GM21576 (cell line): ENCODE measurements around the gene STK32C.

ENCODE experiments used
- ATAC-seq: cut with Tn5 transposase; IDR thresholded peaks from one replicate; pipeline ENCODE4 v1.9.1; 2021; ENCODE audit warnings: mild to moderate bottlenecking, moderate library complexity; ENCODE audit not compliant: unreplicated experiment

STK32C gene

DNA sequence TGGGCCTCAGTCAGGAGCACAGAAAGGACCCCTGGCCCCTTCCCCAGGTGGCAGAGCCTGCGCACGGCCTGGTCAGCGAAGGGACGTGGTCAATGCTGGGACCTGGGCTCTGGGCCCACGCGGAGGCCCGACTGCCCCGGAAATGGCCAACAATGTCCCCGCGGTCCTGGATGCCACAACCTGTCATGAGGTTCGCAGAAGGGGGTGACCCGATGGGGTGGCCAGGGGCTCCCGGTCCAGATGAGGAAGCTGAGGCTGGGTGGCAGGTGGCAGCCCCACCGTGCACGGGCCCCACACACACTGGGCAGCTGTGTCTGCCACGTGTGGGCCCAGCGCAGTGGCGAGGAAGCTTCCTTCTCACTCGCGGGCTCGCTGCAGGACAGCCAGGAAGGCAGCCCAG is 71.6 kb downstream of the STK32C start:
- no peak for ATAC-seq

DNA sequence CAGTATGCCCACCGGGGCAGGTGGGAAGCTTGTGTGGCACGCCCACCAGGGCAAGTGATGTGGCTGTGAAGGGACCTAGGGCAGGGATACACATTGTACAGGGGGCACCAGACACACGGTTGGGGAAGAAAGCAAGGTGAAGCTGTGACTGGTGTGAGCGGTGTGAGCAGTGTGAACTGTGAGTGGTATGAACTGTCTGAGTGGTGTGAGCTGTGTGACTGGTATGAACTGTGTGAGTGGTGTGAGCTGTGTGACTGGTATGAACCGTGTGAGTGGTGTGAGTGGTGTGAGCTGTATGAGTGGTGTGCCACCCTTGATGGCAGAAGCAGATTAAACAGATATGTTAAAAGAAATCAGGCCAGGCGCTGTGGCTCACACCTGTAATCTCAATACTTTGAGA is 72.9 kb downstream of the STK32C start:
- no peak for ATAC-seq

DNA sequence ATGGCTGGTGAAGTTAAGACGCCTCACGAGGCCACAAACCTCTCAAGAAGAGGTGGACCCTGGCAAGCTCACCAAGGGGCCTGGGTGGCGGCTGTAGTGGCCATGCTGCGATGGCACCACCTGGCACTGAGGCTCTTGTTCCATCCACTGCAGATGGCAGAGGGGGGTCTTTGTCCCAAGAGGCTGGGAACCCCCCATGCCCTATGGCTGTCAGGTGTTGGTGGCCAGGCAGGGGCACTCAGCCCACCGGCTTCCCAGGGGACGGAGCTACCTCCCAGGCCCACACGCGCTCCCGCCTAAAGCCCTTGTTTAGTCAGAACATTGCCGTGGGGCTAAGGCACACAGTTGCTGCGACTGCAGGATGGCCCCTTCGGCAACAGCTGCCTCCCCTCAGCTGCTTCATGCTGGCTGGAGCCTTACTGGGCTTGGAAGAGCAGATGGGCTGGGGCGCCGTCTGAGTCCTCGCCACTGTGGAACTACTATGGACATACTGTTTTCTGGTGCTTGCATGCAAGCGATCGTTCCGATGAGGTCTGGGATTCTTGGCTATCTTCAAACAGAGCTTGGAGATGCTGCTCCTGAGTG is 74.2 kb downstream of the STK32C start:
- no peak for ATAC-seq

DNA sequence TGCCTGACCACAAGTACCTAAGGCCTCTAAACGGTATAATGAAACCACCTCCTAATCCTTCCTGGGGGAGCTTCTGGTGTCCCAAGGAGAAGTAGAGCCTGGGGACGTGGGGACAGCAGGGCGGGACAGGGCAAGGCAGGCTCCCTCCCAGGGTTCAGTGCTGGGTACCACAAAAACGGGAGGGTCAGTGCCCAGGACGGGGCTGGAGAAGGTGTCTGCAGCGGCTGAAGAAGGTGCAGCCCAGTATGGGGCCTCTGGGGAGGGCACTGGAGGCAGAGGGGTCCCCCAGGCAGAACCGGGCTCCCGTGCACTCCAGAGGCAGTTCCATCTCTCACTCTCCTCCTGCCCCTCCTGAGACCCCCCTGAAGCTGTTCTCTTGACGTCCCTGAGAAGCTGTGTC is 74.8 kb downstream of the STK32C start:
- no peak for ATAC-seq

DNA sequence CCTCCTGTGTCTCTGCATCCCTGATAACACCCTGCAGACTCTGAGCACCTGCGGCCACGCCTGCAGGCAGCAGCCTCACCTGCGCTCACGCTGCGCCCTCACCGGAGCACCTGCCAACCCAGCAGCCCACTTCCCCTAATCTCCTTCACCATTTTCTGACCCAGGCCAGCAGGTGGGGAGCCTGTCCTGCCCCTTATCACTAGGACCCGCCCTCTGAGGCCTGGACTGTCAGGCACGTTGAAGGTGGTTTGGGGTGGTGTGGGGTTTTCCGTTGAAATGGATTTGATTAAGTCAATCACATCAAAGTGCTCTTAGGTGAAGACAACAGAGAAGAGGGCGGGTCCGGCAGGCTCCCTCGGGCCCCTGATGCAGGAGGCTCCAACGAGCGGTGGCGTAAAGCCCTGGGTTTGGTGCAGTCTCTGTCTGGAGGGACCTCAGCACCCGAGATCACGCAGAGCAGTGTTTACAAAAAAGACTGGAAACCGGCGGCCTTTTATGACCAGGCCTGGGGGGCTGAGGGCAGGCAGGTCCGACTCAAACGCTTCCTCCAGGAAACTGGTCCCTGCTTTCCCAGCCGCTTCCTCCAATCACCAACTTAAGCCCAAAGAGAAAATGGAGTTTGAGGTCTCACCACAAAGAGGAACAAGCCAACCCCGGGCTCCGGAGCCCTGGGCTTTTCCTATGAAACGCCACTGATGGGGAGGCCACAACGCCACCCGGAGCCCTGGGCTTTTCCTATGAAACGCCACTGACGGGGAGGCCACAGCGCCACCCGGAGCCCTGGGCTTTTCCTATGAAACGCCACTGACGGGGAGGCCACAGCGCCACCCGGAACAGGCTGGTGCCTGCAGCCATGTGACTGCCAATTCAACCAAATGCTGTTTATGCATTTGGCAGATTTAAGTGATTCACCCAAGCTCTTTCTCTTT is 75.5 kb downstream of the STK32C start:
- ATAC-seq: no peak

DNA sequence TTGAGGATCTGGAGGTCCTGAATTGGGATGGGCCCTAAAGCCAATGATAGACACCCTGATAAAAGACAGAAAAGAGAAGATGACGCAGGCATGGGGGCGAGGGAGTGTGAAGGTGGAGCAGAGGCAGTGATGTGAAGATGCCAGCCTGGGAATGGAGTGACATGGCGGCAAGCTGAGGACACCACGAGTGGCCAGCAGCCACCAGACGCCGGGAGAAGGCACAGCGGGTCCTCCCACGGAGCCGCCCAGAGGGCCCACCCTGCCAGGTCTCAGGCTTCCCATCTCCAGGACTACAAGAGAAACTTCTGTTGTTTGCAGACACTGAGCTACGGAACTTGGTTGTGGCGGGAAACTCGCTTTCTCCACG is 76.1 kb downstream of the STK32C start:
- no peak for ATAC-seq

DNA sequence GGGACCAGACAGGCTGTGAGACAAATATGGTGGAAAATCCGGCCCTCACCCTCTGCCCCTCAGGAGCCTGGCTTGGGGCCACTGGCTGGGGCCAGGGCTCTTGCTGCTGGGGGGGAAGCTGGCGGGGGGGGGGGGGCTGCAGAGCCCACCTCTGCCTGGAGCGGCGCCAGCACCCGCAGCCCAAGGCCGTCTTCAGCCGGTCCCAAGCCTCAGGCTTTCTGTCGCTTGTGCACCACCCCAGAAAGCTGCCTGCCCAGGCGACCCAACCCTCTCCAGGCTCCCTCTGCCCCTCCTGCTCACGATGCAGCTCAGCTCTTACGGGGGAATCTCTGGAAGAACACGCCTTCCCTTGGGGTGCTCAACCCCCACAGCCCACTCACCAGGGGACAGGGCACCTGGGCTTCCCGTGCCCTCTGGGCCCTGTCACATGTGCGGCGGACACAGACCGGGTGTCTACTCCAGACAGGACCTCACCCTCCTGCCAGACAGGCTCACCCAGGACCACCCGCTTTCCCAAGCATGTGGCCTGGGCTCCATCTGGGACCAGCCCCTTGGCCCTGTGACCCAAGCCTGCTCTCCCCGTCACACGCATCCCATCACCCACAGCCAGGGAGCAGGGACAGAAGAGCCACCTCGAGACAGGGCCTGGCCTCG is 77.1 kb downstream of the STK32C start:
- no peak for ATAC-seq

DNA sequence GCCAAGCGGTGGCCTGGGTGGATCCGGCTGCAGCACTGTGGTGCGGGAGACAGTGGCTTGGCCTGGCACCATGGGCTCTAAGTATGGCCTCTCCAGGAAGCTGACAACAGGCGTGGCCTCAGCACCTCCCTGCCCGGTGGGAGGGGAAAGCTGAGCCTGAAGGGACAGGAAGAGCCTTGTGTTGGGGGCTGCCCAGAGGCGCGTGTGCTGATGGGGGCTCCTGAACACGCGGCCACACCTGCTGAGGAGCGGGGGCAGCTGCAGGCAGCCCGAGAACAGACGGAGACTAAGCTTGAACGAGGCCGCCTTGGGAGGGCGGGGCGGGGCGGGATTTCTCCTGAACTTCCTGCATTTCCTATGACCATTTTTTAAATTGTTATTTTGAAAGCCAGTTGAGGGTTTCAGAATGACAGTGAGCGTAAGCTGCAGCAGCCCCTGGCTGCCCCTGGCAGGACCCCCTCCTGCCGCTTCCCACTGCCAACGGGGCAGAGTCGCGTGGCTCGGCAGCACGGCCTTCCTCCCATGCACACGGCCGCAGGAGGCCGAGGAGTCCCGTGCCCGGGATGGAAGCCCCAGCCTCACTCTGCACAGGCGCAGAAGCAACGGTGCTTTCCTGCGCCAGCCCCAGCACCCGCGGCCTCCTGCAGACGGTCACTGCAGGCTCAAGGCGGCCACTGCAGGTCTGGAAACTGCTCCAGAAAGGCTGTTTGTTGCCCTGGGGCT is 77.8 kb downstream of the STK32C start:
- ATAC-seq: no peak

DNA sequence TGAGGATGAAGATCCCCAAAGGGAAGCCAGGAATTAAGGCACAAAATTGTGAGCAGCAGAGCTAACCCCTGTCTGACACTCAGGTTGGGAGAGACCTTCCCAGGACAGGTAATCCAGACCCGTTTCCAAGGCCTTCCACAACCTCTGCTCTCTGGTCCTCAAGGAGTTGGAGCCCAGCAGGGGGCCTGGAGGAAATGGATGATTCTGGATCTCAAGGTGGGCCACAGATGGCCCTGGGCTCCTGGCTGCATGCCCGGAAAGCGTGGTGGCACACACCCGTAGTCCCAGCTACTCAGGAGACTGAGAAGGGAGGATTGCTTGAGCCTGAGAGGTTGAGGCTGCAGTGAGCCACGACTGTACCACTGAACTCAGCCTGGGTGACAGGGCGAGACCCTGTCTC is 78.7 kb downstream of the STK32C start:
- no peak for ATAC-seq

DNA sequence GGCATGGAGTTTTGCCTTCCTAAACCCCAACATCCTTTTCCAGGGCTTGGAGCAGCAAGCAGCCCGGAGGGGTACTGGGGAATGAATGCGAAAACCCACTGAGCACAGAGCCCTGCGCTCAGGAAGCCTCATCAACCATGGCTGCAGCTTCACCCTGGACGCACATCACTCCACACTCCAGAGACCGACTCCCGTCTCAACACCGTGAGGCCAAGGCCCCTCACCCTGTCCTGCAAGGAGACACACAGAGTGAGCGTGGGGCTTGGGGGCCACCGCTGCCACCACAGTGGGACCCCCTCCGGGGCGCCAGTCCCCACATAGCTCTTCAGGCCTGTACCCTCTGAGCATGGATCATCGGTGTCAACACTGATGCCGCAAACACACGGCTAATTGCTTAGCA is 79.1 kb downstream of the STK32C start:
- no peak for ATAC-seq

DNA sequence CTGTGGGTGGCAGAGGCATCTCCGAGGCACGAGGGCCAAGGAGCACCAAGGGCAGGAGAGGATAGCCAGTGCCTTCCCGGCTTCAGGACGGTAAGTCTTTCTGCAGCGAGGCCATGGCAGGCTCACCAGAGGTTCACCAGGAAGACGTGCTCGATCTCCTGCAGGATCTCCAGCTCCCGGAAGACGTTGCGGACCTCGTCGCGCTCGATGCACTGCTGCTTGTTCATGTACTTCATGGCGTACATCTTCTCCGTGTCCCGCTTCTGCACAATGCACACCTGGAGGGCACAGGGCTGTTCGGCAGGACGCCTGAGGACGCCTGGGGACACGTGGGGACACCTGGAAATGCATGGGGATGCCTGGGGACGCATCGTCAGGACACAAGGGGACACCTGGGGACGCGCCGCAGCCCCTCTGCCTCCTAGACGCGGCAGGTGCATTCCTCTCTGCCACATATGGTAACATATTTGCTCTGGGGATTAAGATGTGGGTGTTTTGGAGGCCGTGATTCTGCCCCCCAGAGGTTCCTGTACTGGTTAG is 79.8 kb downstream of the STK32C start:
- ATAC-seq: no peak

DNA sequence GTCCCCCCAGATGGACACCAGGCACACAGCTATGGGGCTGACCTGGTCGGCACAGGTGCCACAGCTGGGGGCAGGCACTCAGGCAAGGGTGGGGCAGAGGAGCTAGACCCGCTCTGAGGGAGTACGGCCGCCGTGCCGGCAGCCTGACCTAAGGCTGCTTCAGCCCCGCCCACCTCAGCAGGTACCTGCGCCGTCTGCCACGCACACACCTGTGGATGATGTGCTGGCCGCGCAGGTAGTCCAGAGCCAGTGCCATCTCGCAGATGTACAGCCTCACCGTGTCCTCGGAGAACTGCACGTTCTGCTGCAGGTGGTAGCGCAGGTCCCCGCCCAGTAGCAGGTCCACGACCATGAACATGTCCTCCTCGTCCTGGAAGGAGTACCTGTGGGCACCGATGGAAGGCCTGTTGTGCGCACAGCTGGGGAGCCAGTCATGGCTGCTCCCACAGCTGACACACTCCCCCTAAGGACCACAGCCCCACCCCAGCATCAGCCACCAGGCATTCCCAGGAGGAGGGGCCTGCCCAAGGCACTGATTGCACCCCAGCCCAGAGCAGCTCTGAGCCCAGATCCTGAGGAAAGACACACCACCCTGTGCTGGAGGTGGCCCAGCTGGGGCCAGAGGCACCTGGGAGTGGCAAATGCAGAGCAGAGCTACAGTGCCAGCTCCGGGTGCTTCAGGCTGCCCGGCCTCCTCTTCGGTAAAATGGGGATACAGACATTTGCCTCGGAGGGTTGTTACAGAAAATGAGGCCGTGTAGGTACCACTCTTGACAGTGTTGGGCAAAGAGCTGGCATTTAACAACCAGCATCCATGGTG is 81.0 kb downstream of the STK32C start:
- ATAC-seq: no peak

DNA sequence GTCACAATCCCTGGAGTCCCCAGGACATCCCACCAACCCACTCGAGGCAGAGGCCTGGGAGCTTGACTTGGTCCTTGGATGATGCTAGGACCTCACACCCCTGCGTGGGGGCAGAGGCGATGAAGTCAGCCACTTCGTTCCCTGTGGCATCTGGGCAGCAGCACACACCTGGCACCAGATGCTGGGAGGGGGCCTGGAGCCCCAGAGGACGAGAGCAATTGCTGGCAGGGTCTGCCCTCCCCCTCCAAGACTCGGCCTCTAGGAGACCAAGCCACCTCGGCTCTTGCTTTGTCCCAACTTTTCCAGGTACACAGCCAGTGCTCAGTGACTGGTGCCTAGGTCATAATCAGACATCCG is 81.9 kb downstream of the STK32C start:
- no peak for ATAC-seq

DNA sequence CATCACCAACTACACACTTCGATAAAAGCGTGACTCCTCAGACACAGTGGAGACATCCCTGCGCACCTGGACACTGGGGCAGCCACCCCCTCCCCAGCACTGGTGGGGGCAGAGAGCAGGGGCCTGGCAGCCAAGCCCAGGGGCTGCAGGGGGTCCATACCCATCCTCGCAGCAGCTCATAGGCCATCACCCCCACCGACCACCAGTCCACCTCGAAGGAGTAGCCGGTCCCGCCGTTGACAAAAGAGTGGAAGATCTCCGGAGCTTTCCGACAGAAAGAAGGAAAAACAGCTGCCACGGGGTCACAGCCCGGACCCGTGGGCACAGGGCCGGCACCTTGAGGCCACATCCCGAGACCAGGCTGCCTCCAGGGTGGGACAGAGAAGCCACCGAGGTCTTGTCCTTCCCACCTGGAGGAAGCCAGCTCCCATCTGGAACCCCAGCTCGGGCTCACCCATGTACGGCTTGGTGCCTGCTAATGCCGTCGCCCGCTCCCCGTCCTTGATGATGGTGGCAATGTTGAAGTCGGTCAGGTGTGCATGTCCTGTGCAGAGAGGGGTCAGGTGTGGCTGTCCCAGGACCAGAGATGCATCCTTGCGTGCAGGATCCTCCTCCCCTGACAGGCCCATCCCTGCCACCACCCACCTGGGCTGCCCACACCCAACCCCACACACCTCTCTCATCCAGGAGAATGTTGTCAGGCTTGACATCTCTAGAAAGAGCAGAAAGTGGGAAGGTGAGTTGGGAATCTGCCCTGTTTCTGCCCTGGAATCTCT is 82.5 kb downstream of the STK32C start:
- ATAC-seq: no peak

DNA sequence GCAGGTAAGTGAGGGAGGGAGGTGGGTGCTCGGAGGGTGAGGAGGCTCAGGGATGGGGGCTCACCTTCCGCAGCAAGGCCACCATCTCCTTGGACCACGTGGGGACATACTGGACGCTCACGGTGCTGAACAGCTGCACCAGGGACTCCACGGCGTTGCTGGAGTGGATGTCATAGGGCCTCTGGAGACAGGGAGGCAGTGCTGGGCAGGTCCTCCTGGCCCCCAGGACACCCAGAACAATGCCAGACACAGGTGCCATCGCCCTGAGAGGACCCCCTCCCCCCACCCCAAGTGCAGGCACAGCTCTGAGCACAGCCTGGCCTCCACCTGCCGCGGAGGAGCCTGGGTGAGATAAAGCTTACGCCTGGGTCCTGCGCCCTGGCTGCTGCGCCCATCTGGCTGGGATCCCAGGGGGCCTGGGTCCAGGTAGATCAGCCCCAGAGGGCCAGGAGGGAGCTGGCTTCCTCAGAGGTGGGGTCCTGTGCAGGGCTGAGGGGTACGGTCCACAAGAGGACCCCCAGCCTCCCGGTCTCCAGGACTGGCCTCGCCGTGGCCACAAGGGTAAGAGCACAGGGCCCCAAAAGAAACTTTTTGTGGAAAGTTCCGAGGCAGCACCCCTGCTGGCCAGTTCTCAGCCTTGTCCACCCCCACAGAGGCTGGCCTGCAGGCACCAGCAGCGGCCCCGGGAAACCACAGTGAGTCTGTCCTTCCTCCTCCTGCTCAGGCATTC is 83.2 kb downstream of the STK32C start:
- no peak for ATAC-seq

DNA sequence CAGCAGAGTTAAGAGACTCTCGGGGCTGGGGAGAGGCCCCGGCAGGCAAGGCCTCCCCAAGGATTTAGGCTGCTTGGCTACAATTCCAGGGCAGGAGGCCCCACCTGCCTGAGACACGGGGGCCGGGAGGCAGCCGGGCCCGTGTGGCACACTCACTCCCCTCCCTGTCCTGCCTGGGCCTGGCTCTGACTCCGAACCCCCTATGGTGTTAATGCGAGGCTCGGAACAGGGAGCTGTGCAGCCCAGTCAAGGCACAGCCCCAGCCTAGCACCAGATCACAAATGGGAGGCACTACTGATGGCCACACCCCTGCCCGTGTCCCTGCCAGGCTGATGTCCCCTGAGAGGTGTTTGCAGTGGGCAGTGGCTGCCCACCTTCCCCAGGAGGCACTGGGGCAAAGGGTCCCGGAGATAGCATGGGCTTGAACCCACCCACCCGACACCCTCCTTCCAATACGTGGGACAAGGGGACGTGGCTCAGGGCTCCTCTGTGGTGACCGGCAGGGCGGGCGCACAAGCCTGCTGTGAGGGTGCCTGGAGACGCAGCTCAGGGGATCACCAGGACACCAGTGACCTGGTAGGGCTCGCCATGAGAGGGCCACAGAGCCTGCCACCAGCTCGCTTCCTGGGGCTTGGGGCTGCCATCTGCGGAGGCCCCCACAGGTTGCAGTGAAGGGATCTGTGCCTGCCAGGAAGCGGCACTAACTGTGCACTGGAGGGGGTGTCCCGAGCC is 84.0 kb downstream of the STK32C start:
- no peak for ATAC-seq

DNA sequence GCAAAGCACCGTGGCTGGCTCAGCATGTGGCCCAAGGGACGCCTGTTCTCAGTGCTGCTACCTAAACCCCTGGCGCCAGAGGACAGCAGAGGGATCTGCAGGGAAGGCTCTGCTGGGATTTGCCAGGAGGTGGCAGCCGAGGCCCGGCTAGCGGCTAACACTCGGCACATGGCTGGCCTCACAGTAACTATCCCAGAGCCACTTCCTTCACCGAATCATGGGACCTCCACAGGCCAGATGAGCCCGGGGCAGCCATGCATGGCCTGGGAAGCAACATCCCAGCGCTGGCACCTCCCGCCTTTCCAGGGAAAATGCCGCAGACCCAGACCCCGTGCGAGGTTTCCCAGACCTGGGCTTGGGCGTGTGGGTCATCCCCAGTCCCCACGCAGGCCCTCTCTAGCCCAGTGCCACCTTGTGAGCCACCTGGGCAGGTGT is 84.6 kb downstream of the STK32C start:
- peak; percentile 78 for ATAC-seq

DNA sequence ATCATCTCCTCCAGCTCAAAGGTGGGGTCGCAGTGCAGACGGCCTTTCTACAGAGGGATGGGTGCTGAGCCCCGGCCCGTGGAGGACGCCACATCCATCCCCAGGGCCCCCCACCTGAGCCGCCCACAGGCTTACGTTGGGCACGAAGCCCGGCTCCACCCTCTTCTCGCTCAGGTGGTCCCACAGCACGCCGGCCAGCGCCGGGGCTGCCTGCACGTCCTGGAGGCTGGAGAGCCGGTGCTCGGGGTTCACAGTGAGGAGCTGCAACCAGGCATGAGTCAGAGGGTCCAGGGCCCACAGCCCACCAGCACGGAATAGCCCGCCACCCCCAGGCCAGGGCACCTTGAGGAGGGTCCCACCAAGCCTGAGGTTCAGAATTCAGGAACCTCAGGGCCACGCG is 85.0 kb downstream of the STK32C start:
- ATAC-seq: no peak
